ENCODE data around the gene CHRNE.
A peak's percentile ranks its signal among the peaks of the same experiment; 100 is the strongest.
"Not testable (repeated sequence)": the region's sequence is repeated elsewhere in the genome, so short reads cannot be mapped to it uniquely, and the experiment has no call there.

The CHRNE gene

GRCh38 chr17:4881761-4882555, 20.9 kb downstream of the CHRNE start:
- DNase-seq = peak; percentile 76

- DNase-seq = no peak
These were observed 22.0 kb downstream of the CHRNE start for GRCh38 chr17:4880857-4881256.

- DNase-seq = no peak
These were observed 23.3 kb downstream of the CHRNE start for GRCh38 chr17:4879601-4880000.

DNA sequence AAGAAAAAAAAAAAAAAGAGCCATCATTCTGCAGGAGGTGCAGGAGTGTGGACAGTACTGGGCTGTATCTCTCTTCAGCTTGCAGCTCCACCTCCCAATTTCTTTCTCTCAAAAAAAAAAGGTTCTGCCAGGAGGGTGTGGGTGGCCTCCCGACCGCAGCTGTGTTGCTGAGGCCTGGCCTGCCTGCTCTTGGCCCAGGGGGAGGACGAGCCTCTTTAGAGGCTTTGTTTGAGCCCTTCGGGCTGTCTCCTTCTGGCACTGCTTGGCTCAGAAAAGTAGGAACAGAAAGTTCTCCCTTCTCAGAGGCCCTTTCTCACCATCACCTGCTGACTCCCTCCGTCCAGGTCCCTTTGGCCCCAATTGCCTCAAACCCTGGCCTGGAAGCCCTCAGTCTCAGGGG, 25.8 kb downstream of the CHRNE start:
- no peak for DNase-seq

DNA sequence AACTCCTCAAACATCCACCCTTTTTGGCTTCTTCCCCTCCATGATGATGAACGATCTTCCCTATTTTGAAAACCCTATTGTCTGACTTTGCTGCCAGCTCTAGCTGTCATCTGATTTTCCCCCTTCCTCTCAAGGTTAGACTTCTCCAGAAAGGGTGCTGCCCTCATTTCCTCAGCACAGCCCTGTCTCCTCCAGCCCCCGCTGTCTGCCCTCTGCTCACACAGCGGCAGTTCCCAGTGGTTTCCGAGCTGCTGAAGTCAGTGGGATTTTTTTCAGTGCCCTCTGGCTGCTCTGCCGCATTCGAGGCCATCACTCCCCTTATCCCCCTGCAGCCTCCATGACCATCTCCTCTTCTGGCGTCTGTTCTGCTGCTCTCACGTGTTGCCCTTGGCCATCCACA, 30.1 kb downstream of the CHRNE start:
- DNase-seq = no peak

DNA sequence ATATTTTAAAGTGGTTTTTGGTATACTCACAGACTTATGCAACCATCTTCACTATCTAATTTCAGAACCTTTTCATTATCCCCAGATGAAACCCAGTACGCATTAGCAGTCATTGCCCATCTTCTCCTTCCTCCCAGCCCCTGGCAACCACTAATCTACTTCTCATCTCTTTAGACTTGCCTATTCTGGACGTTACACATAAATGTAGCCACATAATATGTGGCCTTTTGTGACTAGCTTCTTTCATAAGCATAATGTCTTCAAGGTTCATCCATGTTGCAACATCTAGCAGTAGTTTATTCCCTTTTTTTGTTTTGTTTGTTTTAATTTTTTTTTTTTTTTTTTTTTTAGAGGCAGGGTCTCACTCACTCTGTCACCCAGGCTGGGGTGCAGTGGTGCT, 32.0 kb downstream of the CHRNE start:
- no peak for DNase-seq

GRCh38 chr17:4869058-4869998, 33.6 kb downstream of the CHRNE start:
- DNase-seq = not testable (repeated sequence)

GRCh38 chr17:4867535-4867934, 35.4 kb downstream of the CHRNE start:
- not testable (repeated sequence) for DNase-seq

GRCh38 chr17:4863321-4863720, 39.6 kb downstream of the CHRNE start:
- DNase-seq = no peak

GRCh38 chr17:4862720-4863119, 40.2 kb downstream of the CHRNE start:
- no peak for DNase-seq

- DNase-seq = no peak
These were observed 41.8 kb downstream of the CHRNE start for GRCh38 chr17:4861052-4861451.

GRCh38 chr17:4860651-4861050, 42.2 kb downstream of the CHRNE start:
- DNase-seq = no peak

DNA sequence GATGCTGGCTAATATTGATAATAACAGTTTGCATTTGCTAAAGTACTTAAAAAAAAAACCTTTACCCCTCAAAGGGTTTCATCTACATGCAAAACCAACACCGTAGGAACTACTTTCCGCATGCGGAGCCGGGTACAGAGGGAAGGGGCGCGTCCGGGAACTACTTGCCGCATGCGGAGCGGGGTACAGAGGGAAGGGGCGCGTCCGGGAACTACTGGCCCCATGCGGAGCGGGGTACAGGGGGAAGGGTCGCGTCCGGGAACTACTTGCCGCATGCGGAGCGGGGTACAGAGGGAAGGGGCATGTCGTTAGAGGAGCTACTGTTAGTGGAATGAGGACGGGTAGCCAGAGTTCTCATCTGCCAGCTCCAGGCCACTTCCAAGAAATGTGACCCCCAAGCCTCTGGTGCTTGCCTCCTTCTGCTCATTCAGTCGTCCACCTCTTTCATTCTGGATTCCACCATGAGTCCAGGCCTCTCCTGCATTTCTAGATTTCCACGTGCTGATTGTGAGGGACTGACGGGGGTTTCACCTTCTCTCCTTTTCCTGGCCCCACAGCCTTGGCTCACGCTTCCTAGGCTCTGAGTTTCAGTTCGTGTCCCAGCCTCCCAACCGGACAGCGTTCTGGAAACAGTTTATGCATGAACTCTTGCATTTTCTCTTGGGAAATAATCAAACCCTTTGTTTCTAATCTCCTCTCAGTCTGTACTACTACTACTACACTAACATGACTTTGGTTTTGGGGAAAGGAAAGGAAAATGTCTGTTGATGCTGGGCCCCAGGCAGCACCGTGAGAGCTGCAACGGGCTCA, 42.9 kb downstream of the CHRNE start:
- DNase-seq = no peak

DNA sequence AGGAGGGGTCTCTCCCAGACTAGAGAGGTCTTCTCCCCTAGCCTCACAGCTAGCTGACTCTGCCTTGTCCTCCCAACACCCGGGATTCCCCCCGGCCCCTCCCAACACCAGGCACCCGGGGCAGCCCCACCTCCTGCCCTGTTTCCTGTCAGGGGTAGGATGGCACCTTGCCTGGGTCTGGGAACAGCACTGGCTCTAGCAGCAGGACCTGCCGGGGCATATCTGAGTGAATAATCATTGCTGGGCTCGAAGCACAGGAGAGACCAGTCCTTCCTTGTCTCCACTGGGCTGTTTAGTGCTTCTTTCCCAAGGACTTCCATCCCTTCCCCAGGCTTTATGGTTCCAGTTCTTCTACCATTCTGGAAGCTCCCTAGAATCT, 44.0 kb downstream of the CHRNE start:
- DNase-seq = no peak

DNA sequence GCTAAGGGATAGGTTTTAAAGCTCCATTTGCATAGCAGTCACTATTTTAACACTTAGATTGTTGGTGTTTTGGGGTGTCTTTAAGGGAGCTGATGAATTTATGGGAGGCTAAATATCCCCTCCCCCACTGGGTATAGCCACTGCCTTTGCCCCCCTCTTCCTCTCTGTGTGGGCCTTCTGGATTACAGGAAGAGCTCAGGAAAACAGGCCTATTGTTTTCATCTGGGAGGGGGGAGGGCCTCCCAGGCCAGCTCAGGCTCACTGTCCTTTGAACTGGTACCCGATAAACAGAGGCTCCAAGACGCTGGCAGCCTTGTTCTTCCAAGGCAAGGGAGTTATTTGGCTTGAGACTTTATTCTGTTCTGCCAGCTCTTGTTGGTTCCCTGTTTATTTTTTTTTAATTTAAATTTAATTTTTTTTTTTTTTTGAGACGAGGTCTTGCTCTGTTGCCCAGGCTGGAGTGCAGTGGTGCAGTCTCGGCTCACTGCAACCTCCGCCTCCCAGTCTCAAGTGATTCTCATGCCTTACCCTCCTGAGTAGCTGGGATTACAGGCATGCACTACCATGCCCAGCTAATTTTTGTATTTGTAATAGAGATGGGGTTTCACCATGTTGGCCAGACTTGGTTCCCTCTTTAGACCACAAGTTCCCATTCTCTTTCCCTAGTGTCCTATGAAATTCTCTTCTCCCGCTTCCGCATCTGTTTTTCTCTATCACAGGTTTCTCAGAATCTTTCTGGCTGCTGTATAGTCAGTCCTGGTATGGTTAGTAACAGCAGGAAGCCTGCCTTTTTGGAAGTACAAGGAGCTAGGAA, 44.6 kb downstream of the CHRNE start:
- DNase-seq = no peak

DNA sequence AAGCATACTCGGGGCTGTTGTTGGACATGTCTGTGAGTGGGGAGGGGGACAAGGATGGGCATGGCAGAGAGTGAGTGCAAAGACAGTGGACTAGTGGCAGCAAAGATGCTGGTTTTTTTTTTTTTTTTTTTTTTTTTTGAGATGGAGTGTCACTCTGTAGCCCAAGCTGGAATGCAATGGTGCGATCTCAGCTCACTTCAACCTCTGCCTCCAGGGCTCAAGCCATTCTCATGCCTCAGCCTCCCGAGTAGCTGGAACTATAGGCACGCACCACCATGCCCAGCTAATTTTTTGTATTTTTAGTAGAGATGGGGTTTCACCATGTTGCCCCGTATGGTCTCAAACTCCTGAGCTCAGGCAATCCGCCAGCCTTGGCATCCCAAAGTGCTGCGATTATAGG, 45.6 kb downstream of the CHRNE start:
- DNase-seq = not testable (repeated sequence)

GRCh38 chr17:4856937-4857314, 46.0 kb downstream of the CHRNE start:
- no peak for DNase-seq

GRCh38 chr17:4856271-4856936, 46.5 kb downstream of the CHRNE start:
- DNase-seq = no peak

DNA sequence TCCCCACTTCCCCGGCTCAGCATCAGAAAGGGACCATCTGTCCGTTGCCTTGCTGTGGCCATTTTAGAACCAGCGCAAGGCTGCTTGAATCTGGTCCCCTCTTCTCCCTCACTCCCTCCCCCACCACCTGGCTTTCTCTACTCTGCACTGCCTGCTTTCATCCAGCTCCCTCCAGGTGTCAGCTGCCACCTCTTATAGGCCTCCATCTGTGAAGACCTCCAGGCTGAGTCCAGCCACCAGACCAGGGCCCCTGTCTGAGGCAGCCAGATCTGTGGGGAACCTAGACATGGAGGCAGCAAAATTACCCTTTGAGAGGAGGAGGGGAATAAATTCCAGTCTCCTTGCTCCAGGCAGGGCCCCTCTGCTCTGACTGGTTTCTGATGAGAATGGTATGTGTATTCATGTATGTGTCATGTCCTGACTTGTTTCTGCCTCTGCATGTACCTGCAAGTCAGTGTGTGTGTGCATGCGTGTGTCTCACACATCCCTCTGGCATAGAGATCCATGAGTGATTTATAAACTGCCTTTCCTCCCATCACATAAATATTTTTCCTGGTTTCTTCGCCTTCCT, 48.7 kb downstream of the CHRNE start:
- DNase-seq = no peak

GRCh38 chr17:4853208-4853671, 49.7 kb downstream of the CHRNE start:
- DNase-seq = no peak

- DNase-seq = no peak
These were observed 50.2 kb downstream of the CHRNE start for GRCh38 chr17:4852567-4853207.
